Bronchial epithelial cell (primary cell): ENCODE data around the gene PPP1R2C. TPM values are rescaled to one million over a fixed set of nuclear protein-coding genes. Genes with fewer than 3 reads are reported as not detected.

ENCODE experiments used
- DNase-seq: peaks from one replicate; pipeline ENCODE4 v3.0.0-alpha.2; 2010; ENCODE audit warnings: low read depth
- FAIRE-seq: peaks from 2 replicates; lab custom pipeline; 2011; peaks lifted over from hg19 to GRCh38; lab: Jason Lieb, UNC
- H3K27me3 ChIP-seq: 2 replicates; pipeline ENCODE4 v1.5.1; 2011; ENCODE audit warnings: low read length; ENCODE audit not compliant: control insufficient read depth, insufficient read depth
- H3K36me3 ChIP-seq: 2 replicates; pipeline ENCODE4 v1.5.1; 2011; ENCODE audit warnings: low read length; ENCODE audit not compliant: control insufficient read depth, insufficient read depth
- H3K4me3 ChIP-seq: 2 replicates; pipeline ENCODE4 v1.5.1; 2011; ENCODE audit warnings: mild to moderate bottlenecking, low read depth, low read length, control low read depth
- total RNA-seq: library from RNA; depleted of rRNA; stranded (reverse); fragments of >200 nt; gene quantifications from 2 replicates; pipeline ENCODE4 v1.2.1, GENCODE V29; 2014
- TF ChIP-seq, protein P1 (sequence below): IDR thresholded peaks from 2 replicates; pipeline ENCODE4 v1.5.1; 2011; ENCODE audit warnings: mild to moderate bottlenecking, moderate library complexity, low read length, control low read depth, inconsistent platforms; ENCODE audit not compliant: insufficient read depth, severe bottlenecking

The PPP1R2C gene
- total RNA-seq, 1 donor from 2014 or later = not detected

DNA sequence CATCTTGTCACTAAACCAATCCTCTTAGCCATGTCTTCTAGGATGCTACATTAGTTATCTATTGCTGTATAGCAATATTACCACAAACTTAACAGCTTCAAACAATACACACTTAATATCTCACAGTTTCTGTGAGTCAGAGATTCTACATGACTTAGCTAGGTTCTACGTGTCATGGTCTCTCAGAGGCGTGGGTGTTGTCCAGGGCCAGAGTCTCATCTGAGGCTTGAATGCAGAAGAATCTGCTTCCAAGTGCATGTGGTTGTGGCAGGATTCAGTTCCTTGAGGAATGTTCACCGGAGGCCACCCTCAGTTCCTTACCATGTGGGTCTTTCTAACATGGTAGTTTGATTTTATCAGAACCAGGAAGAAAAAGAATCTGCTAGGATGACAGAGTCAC lies 26.4 kb downstream of the PPP1R2C start:
- H3K36me3 ChIP-seq = no peaks in the 10 kb centered on the region
- FAIRE-seq (peak; percentile 43), DNase-seq (peak; percentile 53)
- no peak overlapping the region for H3K4me3 ChIP-seq
- no peaks in the 10 kb centered on the region for H3K27me3 ChIP-seq
- TF ChIP-seq, protein P1, sequence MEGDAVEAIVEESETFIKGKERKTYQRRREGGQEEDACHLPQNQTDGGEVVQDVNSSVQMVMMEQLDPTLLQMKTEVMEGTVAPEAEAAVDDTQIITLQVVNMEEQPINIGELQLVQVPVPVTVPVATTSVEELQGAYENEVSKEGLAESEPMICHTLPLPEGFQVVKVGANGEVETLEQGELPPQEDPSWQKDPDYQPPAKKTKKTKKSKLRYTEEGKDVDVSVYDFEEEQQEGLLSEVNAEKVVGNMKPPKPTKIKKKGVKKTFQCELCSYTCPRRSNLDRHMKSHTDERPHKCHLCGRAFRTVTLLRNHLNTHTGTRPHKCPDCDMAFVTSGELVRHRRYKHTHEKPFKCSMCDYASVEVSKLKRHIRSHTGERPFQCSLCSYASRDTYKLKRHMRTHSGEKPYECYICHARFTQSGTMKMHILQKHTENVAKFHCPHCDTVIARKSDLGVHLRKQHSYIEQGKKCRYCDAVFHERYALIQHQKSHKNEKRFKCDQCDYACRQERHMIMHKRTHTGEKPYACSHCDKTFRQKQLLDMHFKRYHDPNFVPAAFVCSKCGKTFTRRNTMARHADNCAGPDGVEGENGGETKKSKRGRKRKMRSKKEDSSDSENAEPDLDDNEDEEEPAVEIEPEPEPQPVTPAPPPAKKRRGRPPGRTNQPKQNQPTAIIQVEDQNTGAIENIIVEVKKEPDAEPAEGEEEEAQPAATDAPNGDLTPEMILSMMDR = no peak

DNA sequence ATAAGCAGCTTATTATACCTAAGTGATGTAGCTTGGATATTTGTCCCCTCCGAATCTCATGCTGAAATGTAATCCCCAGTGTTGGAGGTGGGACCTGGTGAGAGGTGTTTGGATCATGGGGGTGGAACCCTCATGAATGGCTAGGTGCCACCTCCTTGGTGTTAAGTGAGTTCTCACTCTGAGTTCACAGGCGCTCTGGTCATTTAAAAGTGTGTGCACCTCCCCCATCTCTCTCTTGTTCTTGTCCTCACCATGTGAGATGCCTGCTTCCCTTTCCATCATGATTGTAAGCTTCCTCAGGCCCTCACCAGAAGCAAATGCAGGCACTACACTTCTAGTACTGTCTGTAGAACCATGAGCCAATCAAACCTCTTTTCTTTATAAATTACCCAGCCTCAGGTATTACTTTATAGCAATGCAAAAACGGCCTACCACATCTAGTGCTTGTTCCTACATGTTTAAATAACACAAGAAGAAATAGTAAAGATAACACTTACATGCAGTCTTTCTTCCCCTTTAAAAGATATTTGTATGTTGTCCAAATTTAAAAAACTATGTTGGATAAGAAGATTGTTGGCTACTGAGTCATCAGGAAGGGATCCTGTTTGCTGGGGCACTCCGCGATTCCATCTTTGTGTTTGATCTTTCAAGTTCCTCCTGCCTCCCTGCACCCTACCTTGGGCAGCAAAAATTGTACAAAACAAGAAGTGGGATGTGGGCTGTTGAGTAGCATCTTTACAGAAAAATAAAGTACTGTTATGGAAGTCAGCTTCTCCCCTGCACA lies 29.7 kb downstream of the PPP1R2C start:
- Histone ChIP-seq H3K36me3 (no peaks in the 10 kb centered on the region), H3K27me3 (no peaks in the 10 kb centered on the region), H3K4me3 (no peak overlapping the region)
- TF ChIP-seq, protein P1 = no peak
- FAIRE-seq = no peak
- DNase-seq = peak; percentile 61

DNA sequence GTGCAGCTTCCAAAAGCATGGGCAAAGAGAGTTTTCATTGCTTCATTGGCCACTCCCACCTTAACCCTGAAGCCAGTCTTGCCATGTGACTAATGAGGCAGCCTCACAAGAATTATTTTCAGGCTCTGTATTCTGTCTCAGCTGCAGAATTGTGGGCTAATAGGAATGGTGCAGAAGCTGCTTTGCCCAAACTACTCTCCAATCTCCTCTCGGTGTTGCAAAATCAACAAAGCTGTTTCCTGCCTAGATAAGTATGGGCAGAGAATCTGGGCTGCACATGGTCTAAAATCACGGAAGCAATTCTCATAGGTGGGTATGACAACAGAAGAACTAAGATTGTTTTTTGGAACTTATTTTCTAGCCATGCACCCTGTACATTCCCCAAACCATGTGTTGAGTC lies 31.4 kb downstream of the PPP1R2C start:
- FAIRE-seq = no peak
- Histone ChIP-seq H3K36me3 (no peaks in the 10 kb centered on the region), H3K27me3 (no peaks in the 10 kb centered on the region), H3K4me3 (no peak overlapping the region)
- peak; percentile 76 for DNase-seq
- TF ChIP-seq, protein P1 = no peak

DNA sequence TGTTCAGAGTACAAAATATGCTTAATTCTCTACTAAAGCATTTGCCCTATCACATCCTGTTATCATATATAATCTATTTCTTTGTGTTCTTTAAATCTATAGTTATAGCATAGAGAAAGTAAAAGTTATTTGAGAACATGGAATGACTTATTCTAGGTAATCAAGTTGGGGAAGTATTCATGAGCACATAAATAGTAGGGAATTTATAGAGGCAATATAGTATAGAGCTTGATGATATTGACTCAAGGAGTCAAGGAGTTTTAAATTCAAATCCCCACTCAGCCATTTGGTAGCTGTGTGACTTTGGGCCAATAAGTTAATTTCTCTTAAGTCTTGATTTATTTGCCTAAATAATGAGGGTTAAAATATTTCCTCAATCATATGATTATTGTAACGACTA lies 37.5 kb downstream of the PPP1R2C start:
- no peaks in the 10 kb centered on the region for H3K36me3 ChIP-seq
- no peak for DNase-seq
- FAIRE-seq = no peak
- no peak overlapping the region for H3K4me3 ChIP-seq
- no peaks in the 10 kb centered on the region for H3K27me3 ChIP-seq
- TF ChIP-seq, protein P1 = no peak

DNA sequence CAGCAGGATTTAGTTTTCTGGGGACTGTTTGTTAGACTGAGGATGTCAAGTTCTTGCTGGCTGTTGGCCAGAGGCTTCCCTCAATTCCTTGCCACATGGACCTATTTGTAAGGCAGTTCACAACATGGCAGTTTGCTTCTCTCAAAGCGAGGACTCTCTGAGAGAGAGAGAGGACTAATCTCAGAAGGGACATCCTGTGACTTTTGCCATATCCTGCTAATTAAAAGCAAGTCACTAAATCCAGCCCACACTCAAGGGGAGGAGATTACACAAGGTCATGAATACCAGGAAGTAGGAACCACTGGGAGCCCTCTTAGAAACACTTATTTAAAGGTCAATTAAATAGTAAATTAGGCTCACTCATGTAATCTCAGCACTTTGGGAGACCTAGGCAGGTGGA lies 38.2 kb downstream of the PPP1R2C start:
- DNase-seq = no peak
- Histone ChIP-seq H3K27me3 (no peaks in the 10 kb centered on the region), H3K36me3 (no peaks in the 10 kb centered on the region), H3K4me3 (no peak overlapping the region)
- TF ChIP-seq, protein P1 = no peak
- no peak for FAIRE-seq
